ENCODE measurements around the gene FHOD3. TPM values are rescaled to one million over a fixed set of nuclear protein-coding genes. Genes with fewer than 3 reads are reported as not detected.

Gene FHOD3
- total and polyA plus RNA-seq, 2 of the 4 experiments (the other 2 are of a cell fraction), result 14.6 to 16.0 TPM

- dilution Hi-C loops (cut with HindIII; ENCODE audit: low sequenced_read_pairs, unreplicated experiment), result no loop called here
- H3K79me1 ChIP-seq (ENCODE audit: low read depth in 1 of 2, low read length in 2 of 2), result peaks cover 12 to 28% of the 10 kb centered on the region in 2 experiments
- H3K36me3 ChIP-seq (ENCODE audit: control insufficient read depth, insufficient read depth, low read length), result peaks cover 14% of the 10 kb centered on the region
- peak overlapping the region in 1 of 2 experiments; percentile 3; a peak in 1 of 4 replicates for H4K8ac ChIP-seq (ENCODE audit: low read depth in 2 of 2, low read length in 2 of 2)
- H3K9me1 ChIP-seq (ENCODE audit: insufficient read depth, low read length), result peaks cover 7% of the 10 kb centered on the region
- no peak overlapping the region for H3K4me3 ChIP-seq (ENCODE audit: insufficient read depth, low read depth, low read length)
- H3K27me3 ChIP-seq (ENCODE audit: control insufficient read depth, insufficient read depth, low read length), result no peaks in the 10 kb centered on the region
- peak overlapping the region; percentile 11 for H2BK5ac ChIP-seq (ENCODE audit: low read depth, low read length, poor library complexity, severe bottlenecking)
- H3K18ac ChIP-seq (ENCODE audit: low read depth, low read length), result no peak overlapping the region
- no peak overlapping the region for H2AFZ ChIP-seq (replicated peaks; ENCODE audit: low read length, poor library complexity)
- peak overlapping the region; percentile 32; the same call in 1 of the 2 replicates for H3K4me2 ChIP-seq (ENCODE audit: low read depth, low read length)
- DNase-seq (no peak), ATAC-seq (ENCODE audit: low read depth) (no peak)
- H2BK20ac ChIP-seq (ENCODE audit: low read depth, low read length), result no peak overlapping the region
- H4K91ac ChIP-seq (ENCODE audit: insufficient read depth, low read depth, low read length), result no peak overlapping the region
- no peak overlapping the region for H3K56ac ChIP-seq (ENCODE audit: extremely low read depth, insufficient read depth, low read length)
- H3K9ac ChIP-seq (ENCODE audit: low read depth, low read length), result no peak overlapping the region
- ChIA-PET CTCF (no interaction called here), POLR2A (ENCODE audit: unreplicated experiment) (no interaction called here)
- no peak overlapping the region for H2AK9ac ChIP-seq (replicated peaks; ENCODE audit: low read depth, low read length, poor library complexity)
- no peak overlapping the region; the same call in 1 of the 2 replicates for H2BK120ac ChIP-seq (ENCODE audit: low read depth, low read length)
- H3K4me1 ChIP-seq (ENCODE audit: control insufficient read depth, insufficient read depth, low read length), result peaks cover 17% of the 10 kb centered on the region
- H3K27ac ChIP-seq (ENCODE audit: insufficient read depth, low read length), result no peak overlapping the region
- TF ChIP-seq BHLHE40 (IDR thresholded peaks at IDR 0.05; ENCODE audit: low read depth, low read length) (no peak), CEBPB (IDR thresholded peaks at IDR 0.05; ENCODE audit: low read depth, low read length) (peak; percentile 47; the same call in 1 of the 2 replicates)
- H4K20me1 ChIP-seq (ENCODE audit: insufficient read depth, low read length), result peaks cover 2% of the 10 kb centered on the region; the same call in 1 of the 2 replicates
- intact Hi-C loops (cut with micrococcal nuclease), result no loop called here
- in situ Hi-C loops (cut with MboI; ENCODE audit: low sequenced_read_pairs), result no loop called here
- no peak overlapping the region for H3K23ac ChIP-seq (ENCODE audit: low read depth, low read length)
- no TSS peak for BruUV-seq (replicated peaks)
- H2AK5ac ChIP-seq (ENCODE audit: low read depth, low read length), result no peak overlapping the region
- no peak overlapping the region for H3K4ac ChIP-seq (ENCODE audit: low read depth, low read length)
- no peaks in the 10 kb centered on the region for H3K9me3 ChIP-seq (ENCODE audit: control insufficient read depth, insufficient read depth, low read length)
- H2BK15ac ChIP-seq (ENCODE audit: low read depth, low read length), result no peak overlapping the region
- H3K14ac ChIP-seq (replicated peaks; ENCODE audit: low read depth, low read length), result no peak overlapping the region
- no peak overlapping the region for H4K5ac ChIP-seq (ENCODE audit: low read depth, low read length)
Observed at GRCh38 chr18:36811955-36812354, 514.4 kb downstream of the FHOD3 start.

Measured in IMR-90 (cell line).